Neural progenitor cell (in vitro differentiated cells): ENCODE data around the gene PFN1. TPM values are rescaled to one million over a fixed set of nuclear protein-coding genes. Genes with fewer than 3 reads are reported as not detected.
A peak's percentile ranks its signal among the peaks of the same experiment; 100 is the strongest.

Experiments
- DNase-seq: peaks from one replicate; pipeline ENCODE4 v3.0.0-alpha.2; 2016; ENCODE audit warnings: low spot score
- H2AFZ ChIP-seq: fragments of 200-600 bp; sonication (generic); replicated peaks from 2 replicates; pipeline ENCODE4 v1.6.1; 2016; ENCODE audit warnings: antibody characterized with exemption
- H3F3A ChIP-seq: fragments of 200-600 bp; sonication (generic); 2 replicates; pipeline ENCODE4 v1.6.1; 2016; ENCODE audit warnings: antibody characterized with exemption, low read depth
- H3K27ac ChIP-seq: fragments of 200-600 bp; sonication (generic); 2 replicates; pipeline ENCODE4 v1.5.1; 2016; ENCODE audit warnings: mild to moderate bottlenecking
- H3K27me3 ChIP-seq: fragments of 200-600 bp; sonication (generic); 2 replicates; pipeline ENCODE4 v1.6.1; 2016; ENCODE audit warnings: mild to moderate bottlenecking, moderate library complexity
- H3K36me3 ChIP-seq: fragments of 200-600 bp; sonication (generic); 2 replicates; pipeline ENCODE4 v1.5.1; 2016
- H3K4me1 ChIP-seq: fragments of 200-600 bp; sonication (generic); 2 replicates; pipeline ENCODE4 v1.6.1; 2016; ENCODE audit warnings: mixed run types
- H3K4me2 ChIP-seq: fragments of 200-600 bp; sonication (generic); 2 replicates; pipeline ENCODE4 v1.6.1; 2016
- H3K4me3 ChIP-seq: fragments of 200-600 bp; sonication (generic); 2 replicates; pipeline ENCODE4 v1.5.1; 2016
- H3K79me2 ChIP-seq: fragments of 200-600 bp; sonication (generic); 2 replicates; pipeline ENCODE4 v1.6.1; 2016; ENCODE audit warnings: low read depth
- H3K9ac ChIP-seq: fragments of 200-600 bp; sonication (generic); 2 replicates; pipeline ENCODE4 v1.6.1; 2016
- H3K9me3 ChIP-seq: fragments of 200-600 bp; sonication (generic); 2 replicates; pipeline ENCODE4 v1.5.1; 2016; ENCODE audit warnings: low read depth
- H4K20me1 ChIP-seq: fragments of 200-600 bp; sonication (generic); 2 replicates; pipeline ENCODE4 v1.6.1; 2016; ENCODE audit warnings: low read depth
- H3K27ac Mint-ChIP-seq: 3 replicates; pipeline ENCODE4 v1.8.0; 2021; ENCODE audit warnings: mixed read lengths
- H3K27me3 Mint-ChIP-seq: 2 replicates; pipeline ENCODE4 v1.8.0; 2022; ENCODE audit warnings: low read depth, mild to moderate bottlenecking, inconsistent platforms, moderate library complexity, mixed read lengths; ENCODE audit not compliant: insufficient read depth
- H3K36me3 Mint-ChIP-seq: 3 replicates; pipeline ENCODE4 v1.8.0; 2021; ENCODE audit warnings: mixed read lengths
- H3K4me1 Mint-ChIP-seq: 3 replicates; pipeline ENCODE4 v1.8.0; 2021; ENCODE audit warnings: mixed read lengths
- H3K4me3 Mint-ChIP-seq: 3 replicates; pipeline ENCODE4 v1.8.0; 2021; ENCODE audit warnings: mild to moderate bottlenecking, moderate library complexity, mixed read lengths
- H3K9me3 Mint-ChIP-seq: 3 replicates; pipeline ENCODE4 v1.8.0; 2020; ENCODE audit warnings: mixed read lengths
- CTCF ChIP-seq: fragments of 200-600 bp; sonication (generic); IDR thresholded peaks from 2 replicates; pipeline ENCODE4 v1.5.1; 2017; ENCODE audit warnings: antibody characterized with exemption, mild to moderate bottlenecking
- EZH2 ChIP-seq: fragments of 200-600 bp; sonication (generic); IDR thresholded peaks from 2 replicates; pipeline ENCODE4 v1.6.1; 2017; ENCODE audit warnings: antibody characterized with exemption, mild to moderate bottlenecking, moderate library complexity
- EZH2phosphoT487 ChIP-seq: fragments of 200-600 bp; sonication (generic); IDR thresholded peaks from 2 replicates; pipeline ENCODE4 v1.6.1; 2017; ENCODE audit warnings: antibody characterized with exemption
- total RNA-seq: library from RNA; depleted of rRNA; stranded (reverse); fragments of >200 nt; gene quantifications from 2 replicates; pipeline ENCODE4 v1.2.3, GENCODE V29; 2015; ENCODE audit warnings: low replicate concordance

PFN1 gene
- total RNA-seq, 1 donor from 2014 or later: 203 TPM

- peak; percentile 88 for DNase-seq
- peak overlapping the region; percentile 93 for H3K4me3 Mint-ChIP-seq
- no peak overlapping the region for H2AFZ ChIP-seq
Observed at GRCh38 chr17:4949321-4950074, 1.2 kb upstream of the PFN1 start.

GRCh38 chr17:4948931-4949320 lies 596 bp upstream of the PFN1 start:
- DNase-seq: peak; percentile 95
- H3K4me1 Mint-ChIP-seq: peaks cover 45% of the 10 kb centered on the region
- H3K27me3 ChIP-seq: no peaks in the 10 kb centered on the region

More at GRCh38 chr17:4949321-4950074, 1.2 kb upstream of the PFN1 start:
- Mint-ChIP-seq H3K36me3 (peaks cover 16% of the 10 kb centered on the region), H3K27ac (peak overlapping the region; percentile 72), H3K4me1 (peaks cover 46% of the 10 kb centered on the region), H3K9me3 (no peaks in the 10 kb centered on the region), H3K27me3 (peaks cover 12% of the 10 kb centered on the region)
- peak overlapping the region; percentile 87 for H3K4me2 ChIP-seq
- H3K27me3 ChIP-seq: no peaks in the 10 kb centered on the region
- H3K27ac ChIP-seq: peak overlapping the region; percentile 85
- TF ChIP-seq EZH2phosphoT487 (no peak), EZH2 (no peak), CTCF (no peak)
- H3K9ac ChIP-seq: no peak overlapping the region
- peaks cover 45% of the 10 kb centered on the region for H3K79me2 ChIP-seq
- peak overlapping the region; percentile 77 for H3K4me3 ChIP-seq
- H3K4me1 ChIP-seq: peaks cover 22% of the 10 kb centered on the region
- no peaks in the 10 kb centered on the region for H3K36me3 ChIP-seq
- peaks cover 33% of the 10 kb centered on the region for H4K20me1 ChIP-seq
- H3F3A ChIP-seq: peaks cover 75% of the 10 kb centered on the region
- H3K9me3 ChIP-seq: no peaks in the 10 kb centered on the region

GRCh38 chr17:4947411-4948165 lies 742 bp downstream of the PFN1 start:
- Mint-ChIP-seq H3K4me3 (peak overlapping the region; percentile 93), H3K4me1 (peaks cover 40% of the 10 kb centered on the region), H3K36me3 (peaks cover 24% of the 10 kb centered on the region), H3K9me3 (no peaks in the 10 kb centered on the region), H3K27ac (peak overlapping the region; percentile 93), H3K27me3 (peaks cover 16% of the 10 kb centered on the region)
- peak; percentile 81 for DNase-seq
- Histone ChIP-seq H3F3A (peaks cover 89% of the 10 kb centered on the region), H3K9ac (peak overlapping the region; percentile 62), H3K9me3 (no peaks in the 10 kb centered on the region), H3K27me3 (no peaks in the 10 kb centered on the region), H3K36me3 (no peaks in the 10 kb centered on the region), H3K4me1 (peaks cover 22% of the 10 kb centered on the region), H3K4me2 (peak overlapping the region; percentile 87), H3K4me3 (peak overlapping the region; percentile 77), H3K79me2 (peaks cover 61% of the 10 kb centered on the region), H4K20me1 (peaks cover 39% of the 10 kb centered on the region), H2AFZ (peak overlapping the region; percentile 39), H3K27ac (peak overlapping the region; percentile 71)
- TF ChIP-seq EZH2 (no peak), CTCF (no peak), EZH2phosphoT487 (no peak)

More at GRCh38 chr17:4948931-4949320, 596 bp upstream of the PFN1 start:
- TF ChIP-seq CTCF (no peak), EZH2 (no peak), EZH2phosphoT487 (no peak)
- no peaks in the 10 kb centered on the region for H3K9me3 Mint-ChIP-seq
- Histone ChIP-seq H3K4me2 (peak overlapping the region; percentile 87), H3K9me3 (no peaks in the 10 kb centered on the region), H3K27ac (peak overlapping the region; percentile 85), H2AFZ (no peak overlapping the region), H3K4me3 (peak overlapping the region; percentile 77), H3F3A (peaks cover 80% of the 10 kb centered on the region), H3K4me1 (peaks cover 22% of the 10 kb centered on the region), H4K20me1 (peaks cover 34% of the 10 kb centered on the region), H3K79me2 (peaks cover 50% of the 10 kb centered on the region), H3K36me3 (no peaks in the 10 kb centered on the region), H3K9ac (no peak overlapping the region)
- peaks cover 19% of the 10 kb centered on the region for H3K36me3 Mint-ChIP-seq
- peak overlapping the region; percentile 72 for H3K27ac Mint-ChIP-seq
- H3K4me3 Mint-ChIP-seq: peak overlapping the region; percentile 93
- H3K27me3 Mint-ChIP-seq: peaks cover 15% of the 10 kb centered on the region
